ENCODE measurements around the gene TSPAN33. TPM values are rescaled to one million over a fixed set of nuclear protein-coding genes. Genes with fewer than 3 reads are reported as not detected.
"Not testable (repeated sequence)": the region's sequence is repeated elsewhere in the genome, so short reads cannot be mapped to it uniquely, and the experiment has no call there.

TSPAN33 gene
- total RNA-seq, 4 donors from 2014 or later, result 1.9 to 15.5 (median 9.9) TPM

- Histone ChIP-seq H3K9me3 (no peaks in the 10 kb centered on the region), H3K36me3 (no peaks in the 10 kb centered on the region), H3K27me3 (no peaks in the 10 kb centered on the region), H3K27ac (no peak overlapping the region), H3K4me3 (no peak overlapping the region), H3K4me1 (peaks cover 0 to 9% (median 0%) of the 10 kb centered on the region in 3 donors)
- TF ChIP-seq POLR2AphosphoS5 (IDR thresholded peaks at IDR 0.05), result no peak
- TF ChIP-seq POLR2A (IDR thresholded peaks at IDR 0.05), result no peak
- peak; percentile 82 to 92 (median 90) for TF ChIP-seq CTCF (IDR thresholded peaks at IDR 0.05)
- TF ChIP-seq EP300 (IDR thresholded peaks at IDR 0.05), result no peak
- 0 to 15% methylated on average over 4 to 7 of the region's 9 CpGs for WGBS, 2 donors (ENCODE audit: low coverage in 1 of 2)
- ATAC-seq, result peak; percentile 85
These were observed 74.1 kb downstream of the TSPAN33 start for GRCh38 chr7:129218514-129219062.

DNA sequence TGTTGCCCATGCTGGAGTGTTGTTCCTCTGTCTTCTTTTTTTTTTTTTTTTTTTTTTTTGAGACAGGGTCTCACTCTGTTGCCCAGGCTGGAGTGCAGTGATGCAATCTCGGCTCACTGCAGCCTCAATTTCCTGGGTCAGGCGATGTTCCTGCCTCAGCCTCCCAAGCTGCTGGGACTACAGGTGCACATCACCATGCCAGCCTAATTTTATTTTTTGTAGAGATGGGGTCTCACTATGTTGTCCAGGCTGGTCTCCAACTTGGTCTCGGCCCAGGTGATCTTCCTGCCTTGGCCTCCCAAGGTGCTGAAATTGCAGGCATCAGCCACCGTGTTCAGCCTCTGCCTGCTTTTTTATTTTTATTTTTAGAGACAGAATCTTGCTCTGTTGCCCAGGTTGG lies 74.7 kb downstream of the TSPAN33 start:
- H3K36me3 ChIP-seq, H3K27me3 ChIP-seq, H3K27ac ChIP-seq, ATAC-seq, H3K9me3 ChIP-seq, H3K4me3 ChIP-seq: not testable (repeated sequence)
- peaks cover 0 to 15% (median 0%) of the 10 kb centered on the region in 3 donors for H3K4me1 ChIP-seq
- 33 to 81% methylated on average over 1 to 4 of the region's 4 CpGs for WGBS, 2 donors (ENCODE audit: low coverage in 1 of 2)

Small RNA genes within 50 kb of the gene (small RNA-seq; reads per million reads assigned to genes)
- 0 to 0.27 (median 0.09) reads per million in 4 donors for gene RNY1P11

Other genes starting within 250 kb of the TSPAN33 start
- gene KCP, start 234.0 kb upstream of the TSPAN33 start, total RNA-seq, result under 1 TPM in 2 of 4 donors, not detected in 2; 0.31 to 0.67 TPM
- gene IRF5, start 206.8 kb upstream of the TSPAN33 start, total RNA-seq, result 10 to 100 TPM in 1 of 4 donors, 1 to 10 TPM in 3; 6.6 to 10.1 (median 8.2) TPM
- 10 to 100 TPM; 34.6 to 48.5 (median 45.2) TPM for gene TNPO3, start 89.6 kb upstream of the TSPAN33 start, total RNA-seq
- gene SMO, start 43.9 kb downstream of the TSPAN33 start, total RNA-seq, result 10 to 100 TPM in 3 of 4 donors, 1 to 10 TPM in 1; 10.0 to 20.1 (median 13.4) TPM
- 10 to 100 TPM in 3 of 4 donors, 1 to 10 TPM in 1; 8.7 to 17.3 (median 14.2) TPM for gene AHCYL2, start 80.3 kb downstream of the TSPAN33 start, total RNA-seq